Smooth muscle cell (in vitro differentiated cells): ENCODE data around the gene ADPRH. TPM values are rescaled to one million over a fixed set of nuclear protein-coding genes. Genes with fewer than 3 reads are reported as not detected.

Experiments used
- DNase-seq: peaks from one replicate; lab custom pipeline; 2025; ENCODE audit not compliant: unreplicated experiment; lab: John Stamatoyannopoulos, UW
- H2AFZ ChIP-seq: fragments of 200-600 bp; sonication (generic); 2 replicates; pipeline ENCODE4 v1.6.0; 2016; ENCODE audit warnings: antibody characterized with exemption, low read depth, mild to moderate bottlenecking
- H3F3A ChIP-seq: fragments of 200-600 bp; sonication (generic); 2 replicates; pipeline ENCODE4 v1.6.0; 2017; ENCODE audit warnings: antibody characterized with exemption, low read depth
- H3K27ac ChIP-seq: fragments of 200-600 bp; sonication (generic); 2 replicates; pipeline ENCODE4 v1.5.1; 2016; ENCODE audit warnings: low read depth, mild to moderate bottlenecking
- H3K27me3 ChIP-seq: fragments of 200-600 bp; sonication (generic); 2 replicates; pipeline ENCODE4 v1.6.1; 2016; ENCODE audit warnings: low read depth, mild to moderate bottlenecking
- H3K36me3 ChIP-seq: fragments of 200-600 bp; sonication (generic); 2 replicates; pipeline ENCODE4 v1.5.1; 2016; ENCODE audit warnings: low read depth
- H3K4me1 ChIP-seq: fragments of 200-600 bp; sonication (generic); 2 replicates; pipeline ENCODE4 v1.5.1; 2016; ENCODE audit warnings: low read depth
- H3K4me2 ChIP-seq: fragments of 200-600 bp; sonication (generic); 2 replicates; pipeline ENCODE4 v1.6.0; 2016; ENCODE audit warnings: mild to moderate bottlenecking
- H3K4me3 ChIP-seq: fragments of 200-600 bp; sonication (generic); 2 replicates; pipeline ENCODE4 v1.5.1; 2016; ENCODE audit warnings: mild to moderate bottlenecking
- H3K79me2 ChIP-seq: fragments of 200-600 bp; sonication (generic); 2 replicates; pipeline ENCODE4 v1.6.0; 2016; ENCODE audit warnings: low read depth, mild to moderate bottlenecking
- H3K9ac ChIP-seq: fragments of 200-600 bp; sonication (generic); 2 replicates; pipeline ENCODE4 v1.6.0; 2016; ENCODE audit warnings: low read depth
- H3K9me3 ChIP-seq: fragments of 200-600 bp; sonication (generic); replicated peaks from 2 replicates; pipeline ENCODE4 v1.5.1; 2016; ENCODE audit warnings: low read depth
- H4K20me1 ChIP-seq: fragments of 200-600 bp; sonication (generic); 2 replicates; pipeline ENCODE4 v1.6.0; 2016; ENCODE audit warnings: low read depth
- WGBS: methylation state at CpG from one replicate; pipeline ENCODE4 v1.1.7; 2016; ENCODE audit warnings: low lambda C conversion rate; 5-methylcytosine and 5-hydroxymethylcytosine counted together
- polyA plus RNA-seq: library from polyadenylated mRNA; unstranded; fragments of >200 nt; fragmentation: Nextera tagmentation; extraction: Ambion mirVana; gene quantifications from 2 replicates; pipeline ENCODE4 v1.2.1, GENCODE V29; 2016
- total RNA-seq: library from RNA; depleted of rRNA; stranded (reverse); fragments of >200 nt; gene quantifications from 2 replicates; pipeline ENCODE4 v1.2.3, GENCODE V29; 2014
- TF ChIP-seq, protein P1 (sequence below): fragments of 200-600 bp; sonication (generic); IDR thresholded peaks from 2 replicates; pipeline ENCODE4 v1.5.1; 2017; ENCODE audit warnings: borderline replicate concordance, mild to moderate bottlenecking, antibody characterized with exemption; ENCODE audit not compliant: insufficient read depth, poor library complexity, severe bottlenecking

The ADPRH gene
- total and polyA plus RNA-seq, 2 experiments from 2014 or later: 1.3 to 2.9 TPM

DNA sequence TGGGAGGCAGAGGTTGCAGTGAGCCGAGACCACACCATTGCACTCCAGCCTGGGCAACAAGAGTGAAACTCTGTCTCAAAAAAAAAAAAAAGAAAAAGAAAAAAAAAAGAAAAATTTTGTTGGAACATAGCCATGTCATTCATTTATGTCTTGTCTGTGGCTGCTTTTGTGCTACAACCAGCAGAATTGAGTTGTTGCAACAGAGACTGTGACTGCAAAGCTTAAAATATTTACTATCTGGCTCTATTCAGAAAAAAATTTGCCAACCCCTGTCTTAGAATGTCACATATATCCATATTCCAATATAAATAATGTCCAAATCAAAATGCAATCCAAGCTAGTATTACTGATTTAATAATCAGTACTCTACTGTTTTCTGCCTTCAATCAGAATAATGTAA, 45.0 kb upstream of the ADPRH start:
- Histone ChIP-seq H3K79me2 (no peaks in the 10 kb centered on the region), H3K4me1 (no peaks in the 10 kb centered on the region), H3K27me3 (no peaks in the 10 kb centered on the region), H3K36me3 (no peaks in the 10 kb centered on the region), H3K9ac (no peak overlapping the region), H2AFZ (no peak overlapping the region), H3K9me3 (no peaks in the 10 kb centered on the region), H3F3A (no peaks in the 10 kb centered on the region), H3K4me3 (no peak overlapping the region), H3K4me2 (no peak overlapping the region), H4K20me1 (no peaks in the 10 kb centered on the region), H3K27ac (no peak overlapping the region)
- 90% methylated on average over 1 of the region's 1 CpG for WGBS
- DNase-seq: no peak
- TF ChIP-seq, protein P1, sequence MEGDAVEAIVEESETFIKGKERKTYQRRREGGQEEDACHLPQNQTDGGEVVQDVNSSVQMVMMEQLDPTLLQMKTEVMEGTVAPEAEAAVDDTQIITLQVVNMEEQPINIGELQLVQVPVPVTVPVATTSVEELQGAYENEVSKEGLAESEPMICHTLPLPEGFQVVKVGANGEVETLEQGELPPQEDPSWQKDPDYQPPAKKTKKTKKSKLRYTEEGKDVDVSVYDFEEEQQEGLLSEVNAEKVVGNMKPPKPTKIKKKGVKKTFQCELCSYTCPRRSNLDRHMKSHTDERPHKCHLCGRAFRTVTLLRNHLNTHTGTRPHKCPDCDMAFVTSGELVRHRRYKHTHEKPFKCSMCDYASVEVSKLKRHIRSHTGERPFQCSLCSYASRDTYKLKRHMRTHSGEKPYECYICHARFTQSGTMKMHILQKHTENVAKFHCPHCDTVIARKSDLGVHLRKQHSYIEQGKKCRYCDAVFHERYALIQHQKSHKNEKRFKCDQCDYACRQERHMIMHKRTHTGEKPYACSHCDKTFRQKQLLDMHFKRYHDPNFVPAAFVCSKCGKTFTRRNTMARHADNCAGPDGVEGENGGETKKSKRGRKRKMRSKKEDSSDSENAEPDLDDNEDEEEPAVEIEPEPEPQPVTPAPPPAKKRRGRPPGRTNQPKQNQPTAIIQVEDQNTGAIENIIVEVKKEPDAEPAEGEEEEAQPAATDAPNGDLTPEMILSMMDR: no peak

DNA sequence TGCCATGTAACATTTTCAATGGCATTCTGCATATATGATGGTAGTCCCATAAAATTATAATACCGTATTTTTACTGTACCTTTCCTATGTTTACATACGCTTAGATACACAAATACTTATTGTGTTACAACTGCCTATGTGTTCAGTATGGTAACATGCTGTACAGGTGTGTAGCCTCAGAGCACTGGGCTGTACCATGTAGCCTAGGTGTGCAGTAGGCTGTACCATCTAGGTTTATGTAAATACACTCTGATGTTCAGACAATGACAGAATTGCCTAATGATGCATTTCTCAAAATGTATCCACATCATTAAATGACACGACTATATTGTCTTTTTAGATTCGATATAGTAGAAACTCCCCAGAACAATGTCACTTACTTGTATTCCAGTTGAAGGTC, 42.5 kb upstream of the ADPRH start:
- Histone ChIP-seq H3K27me3 (no peaks in the 10 kb centered on the region), H3K79me2 (no peaks in the 10 kb centered on the region), H2AFZ (no peak overlapping the region), H3K27ac (no peak overlapping the region), H4K20me1 (no peaks in the 10 kb centered on the region), H3F3A (no peaks in the 10 kb centered on the region), H3K9ac (no peak overlapping the region), H3K36me3 (no peaks in the 10 kb centered on the region), H3K4me2 (no peak overlapping the region), H3K4me3 (no peak overlapping the region), H3K9me3 (no peaks in the 10 kb centered on the region), H3K4me1 (no peaks in the 10 kb centered on the region)
- no peak for DNase-seq
- WGBS: 90% methylated on average over 4 of the region's 4 CpGs
- TF ChIP-seq, protein P1: no peak

DNA sequence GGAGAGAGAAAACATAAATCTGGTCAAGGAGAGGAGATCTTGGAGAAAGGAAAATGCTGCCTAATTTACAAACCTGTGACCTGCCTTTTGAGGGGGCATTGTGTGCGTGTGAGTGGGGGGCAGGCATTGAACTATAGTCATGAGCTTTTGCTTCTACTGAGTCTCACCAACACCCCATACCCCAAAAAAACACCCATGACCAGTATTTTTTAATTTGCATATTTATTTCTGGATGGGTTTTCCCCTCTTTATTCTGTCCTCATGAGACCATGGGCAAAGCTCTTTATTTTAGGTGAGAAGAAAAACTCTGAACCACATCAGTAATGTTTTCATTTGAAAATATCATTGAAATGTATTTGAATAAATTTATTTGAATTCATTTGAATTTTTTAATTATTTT, 40.5 kb upstream of the ADPRH start:
- no peak overlapping the region for H3K4me2 ChIP-seq
- H4K20me1 ChIP-seq: no peaks in the 10 kb centered on the region
- no peak for DNase-seq
- no peaks in the 10 kb centered on the region for H3K27me3 ChIP-seq
- H3K9me3 ChIP-seq: no peaks in the 10 kb centered on the region
- no peaks in the 10 kb centered on the region for H3K79me2 ChIP-seq
- TF ChIP-seq, protein P1: no peak
- no peaks in the 10 kb centered on the region for H3F3A ChIP-seq
- no peaks in the 10 kb centered on the region for H3K4me1 ChIP-seq
- no peaks in the 10 kb centered on the region for H3K36me3 ChIP-seq
- no peak overlapping the region for H2AFZ ChIP-seq
- H3K9ac ChIP-seq: no peak overlapping the region
- 89% methylated on average over 1 of the region's 1 CpG for WGBS
- H3K27ac ChIP-seq: no peak overlapping the region
- no peak overlapping the region for H3K4me3 ChIP-seq

DNA sequence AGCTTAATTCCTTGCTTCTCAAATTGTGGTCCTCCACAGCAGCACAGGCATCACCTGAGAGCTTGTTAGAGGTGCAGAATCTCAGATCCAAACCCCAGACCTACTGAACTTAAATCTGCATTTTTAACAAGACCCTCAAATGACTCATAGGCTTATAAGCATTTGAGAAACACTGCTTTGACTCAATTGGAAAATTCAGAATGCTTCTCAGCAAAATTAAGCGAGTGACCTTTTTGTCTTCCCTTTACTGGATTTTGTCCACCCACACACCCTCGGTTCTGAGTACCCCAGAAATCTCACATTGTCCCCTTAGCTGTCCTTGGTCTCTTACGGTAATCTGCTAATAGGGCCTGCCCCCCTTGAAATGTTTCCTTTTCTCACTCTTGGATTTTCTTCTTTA, 37.7 kb upstream of the ADPRH start:
- TF ChIP-seq, protein P1: no peak
- Histone ChIP-seq H2AFZ (no peak overlapping the region), H3K4me3 (no peak overlapping the region), H3K27me3 (no peaks in the 10 kb centered on the region), H3K79me2 (no peaks in the 10 kb centered on the region), H3K4me1 (no peaks in the 10 kb centered on the region), H3K36me3 (no peaks in the 10 kb centered on the region), H3K27ac (no peak overlapping the region), H3F3A (no peaks in the 10 kb centered on the region), H3K4me2 (no peak overlapping the region), H3K9ac (no peak overlapping the region), H4K20me1 (no peaks in the 10 kb centered on the region), H3K9me3 (no peaks in the 10 kb centered on the region)
- DNase-seq: no peak
- WGBS: 79% methylated on average over 3 of the region's 3 CpGs
